BJ (cell line): ENCODE data around the gene CLTCL1. TPM values are rescaled to one million over a fixed set of nuclear protein-coding genes. Genes with fewer than 3 reads are reported as not detected.

ENCODE experiments used
- CTCF ChIA-PET: fragments of 350-600 bp; formaldehyde crosslinking; extraction: SDS; loops from one replicate; lab custom pipeline; 2021; ENCODE audit warnings: antibody characterized with exemption, inconsistent platforms; lab: Yijun Ruan, JAX
- POLR2A ChIA-PET: fragments of 300-600 bp; sonication (Branson Sonifier 250); formaldehyde crosslinking; extraction: SDS; loops from one replicate; lab custom pipeline; 2021; ENCODE audit warnings: antibody characterized with exemption; lab: Charles Lee
- DNase-seq: peaks from one replicate; pipeline ENCODE4 v3.0.0-alpha.2; 2011; ENCODE audit warnings: low read depth
- H3K27me3 ChIP-seq: 2 replicates; pipeline ENCODE4 v1.6.0; 2011; ENCODE audit warnings: low read length; ENCODE audit not compliant: control insufficient read depth, insufficient read depth
- H3K36me3 ChIP-seq: 2 replicates; pipeline ENCODE4 v1.5.1; 2011; ENCODE audit warnings: low read length; ENCODE audit not compliant: control insufficient read depth, insufficient read depth
- H3K4me3 ChIP-seq: 2 replicates; pipeline ENCODE4 v1.5.1; 2011; ENCODE audit warnings: low read depth, mild to moderate bottlenecking, control low read depth, low read length
- CTCF ChIP-seq: IDR thresholded peaks from 2 replicates; pipeline ENCODE4 v1.5.1; 2011; ENCODE audit warnings: low read depth, mild to moderate bottlenecking, control low read depth, inconsistent platforms, low read length, moderate library complexity; ENCODE audit not compliant: insufficient read depth
- polyA plus RNA-seq: library from polyadenylated mRNA; depleted of rRNA; stranded (reverse); fragments of >200 nt; gene quantifications from 2 replicates; pipeline ENCODE4 v1.2.3, GENCODE V29; 2011

The CLTCL1 gene
- polyA plus RNA-seq, 1 experiment: 14.0 TPM

GRCh38 chr22:19208287-19208847 lies 83.2 kb downstream of the CLTCL1 start:
- POLR2A ChIA-PET: no interaction called here
- peaks cover 5% of the 10 kb centered on the region for H3K36me3 ChIP-seq
- TF ChIP-seq CTCF: no peak
- CTCF ChIA-PET: interaction anchor here (1.4 kb wide), 1 partner anchor 9 kb away, joined by 3 read pairs; no protein-coding TSS in a partner anchor
- H3K27me3 ChIP-seq: no peaks in the 10 kb centered on the region
- no peak for DNase-seq
- no peak overlapping the region for H3K4me3 ChIP-seq

GRCh38 chr22:19207884-19208283 lies 83.6 kb downstream of the CLTCL1 start:
- no peaks in the 10 kb centered on the region for H3K27me3 ChIP-seq
- peaks cover 5% of the 10 kb centered on the region for H3K36me3 ChIP-seq
- ChIA-PET CTCF (interaction anchor here (1.4 kb wide), 1 partner anchor 8 kb away, joined by 3 read pairs; no protein-coding TSS in a partner anchor), POLR2A (no interaction called here)
- TF ChIP-seq CTCF: no peak
- H3K4me3 ChIP-seq: no peak overlapping the region
- DNase-seq: no peak

- Histone ChIP-seq H3K36me3 (peaks cover 5% of the 10 kb centered on the region), H3K27me3 (no peaks in the 10 kb centered on the region), H3K4me3 (no peak overlapping the region)
- TF ChIP-seq CTCF: no peak
- ChIA-PET POLR2A (no interaction called here), CTCF (no interaction called here)
- DNase-seq: no peak
These were observed 84.1 kb downstream of the CLTCL1 start for GRCh38 chr22:19207401-19207808.

- TF ChIP-seq CTCF: no peak
- ChIA-PET CTCF (interaction anchor here (0.8 to 1.0 kb wide), 2 partner anchors 13 to 19 kb away, joined by 3 to 4 read pairs; no protein-coding TSS in a partner anchor), POLR2A (no interaction called here)
- Histone ChIP-seq H3K4me3 (no peak overlapping the region), H3K36me3 (peaks cover 5% of the 10 kb centered on the region), H3K27me3 (no peaks in the 10 kb centered on the region)
- DNase-seq: no peak
These were observed 85.2 kb downstream of the CLTCL1 start for GRCh38 chr22:19206287-19206686.

DNA sequence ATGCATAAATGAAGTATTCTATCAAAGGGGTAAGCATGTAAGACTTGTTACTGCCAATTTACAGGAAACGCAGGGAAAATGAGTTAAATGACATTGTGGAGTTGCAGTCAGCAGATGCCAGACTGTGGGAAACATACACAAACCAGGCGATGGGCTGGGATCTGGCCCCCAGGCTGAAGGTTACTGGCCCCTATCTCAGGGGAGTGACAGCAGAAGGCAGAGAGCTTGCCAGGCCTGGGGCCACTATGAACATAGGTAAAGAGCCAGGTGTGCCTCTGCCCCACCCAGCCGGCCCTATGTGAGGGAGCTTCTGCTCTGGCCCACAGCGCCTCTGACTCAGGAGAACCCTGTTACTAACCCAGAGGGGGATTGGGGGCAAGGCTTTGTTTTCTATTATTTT lies 86.9 kb downstream of the CLTCL1 start:
- TF ChIP-seq CTCF: no peak
- ChIA-PET POLR2A (no interaction called here), CTCF (interaction anchor here (1.1 kb wide), 1 partner anchor 25 kb away, joined by 3 read pairs; no protein-coding TSS in a partner anchor)
- no peaks in the 10 kb centered on the region for H3K27me3 ChIP-seq
- no peaks in the 10 kb centered on the region; the same call in none of the 2 replicates for H3K36me3 ChIP-seq
- DNase-seq: no peak
- H3K4me3 ChIP-seq: no peak overlapping the region
